DND-41 (cell line): ENCODE results near the gene WDR73.

Experiments used
- ATAC-seq: fragments of 200-7000 bp; cut with Tn5 transposase; 3 replicates; pipeline ENCODE4 v1.9.1; 2021; ENCODE audit warnings: low read depth; ENCODE audit not compliant: insufficient read depth
- DNase-seq: peaks from one replicate; pipeline ENCODE4 v3.0.0-alpha.2; 2020
- H2AFZ ChIP-seq: 2 replicates; pipeline ENCODE4 v1.6.0; 2012; ENCODE audit warnings: low read depth, low read length
- H3K27ac ChIP-seq: 2 replicates; pipeline ENCODE4 v1.5.1; 2012; ENCODE audit warnings: low read length, inconsistent platforms
- H3K27me3 ChIP-seq: fragments of 200-600 bp; sonication (generic); 2 replicates; pipeline ENCODE4 v1.6.0; 2012; ENCODE audit warnings: low read length, mild to moderate bottlenecking, inconsistent platforms; ENCODE audit not compliant: insufficient read depth, poor library complexity
- H3K36me3 ChIP-seq: 2 replicates; pipeline ENCODE4 v1.5.1; 2012; ENCODE audit warnings: low read length, inconsistent platforms; ENCODE audit not compliant: insufficient read depth
- H3K4me1 ChIP-seq: 2 replicates; pipeline ENCODE4 v1.5.1; 2012; ENCODE audit warnings: mild to moderate bottlenecking, low read length; ENCODE audit not compliant: insufficient read depth
- H3K4me2 ChIP-seq: 2 replicates; pipeline ENCODE4 v1.6.0; 2012; ENCODE audit warnings: mild to moderate bottlenecking, moderate library complexity, low read length, inconsistent platforms; ENCODE audit not compliant: insufficient read depth
- H3K4me3 ChIP-seq, 2 experiments: fragments of 200-600 bp in 1 of 2; shearing (Covaris generic) in 1 of 2; 2 replicates each; pipeline ENCODE4 v1.5.1; 2012 to 2016; ENCODE audit warnings: inconsistent platforms in 2 of 2, low read length in 2 of 2, mild to moderate bottlenecking in 2 of 2, low read depth in 1 of 2, moderate library complexity in 1 of 2
- H3K79me2 ChIP-seq: 2 replicates; pipeline ENCODE4 v1.6.0; 2012; ENCODE audit warnings: low read length, inconsistent platforms; ENCODE audit not compliant: insufficient read depth
- H3K9ac ChIP-seq: 2 replicates; pipeline ENCODE4 v1.6.0; 2012; ENCODE audit warnings: low read depth, mild to moderate bottlenecking, inconsistent platforms, low read length, moderate library complexity
- H3K9me3 ChIP-seq: 2 replicates; pipeline ENCODE4 v1.5.1; 2012; ENCODE audit warnings: low read length, moderate library complexity, mild to moderate bottlenecking, inconsistent platforms; ENCODE audit not compliant: insufficient read depth, severe bottlenecking
- H4K20me1 ChIP-seq: 2 replicates; pipeline ENCODE4 v1.6.0; 2012; ENCODE audit warnings: low read length; ENCODE audit not compliant: insufficient read depth
- CTCF ChIP-seq: IDR thresholded peaks from 2 replicates; pipeline ENCODE4 v1.5.1; 2012; ENCODE audit warnings: borderline replicate concordance, low read length, moderate library complexity, mild to moderate bottlenecking; ENCODE audit not compliant: poor library complexity, severe bottlenecking; ENCODE audit errors: extremely low read depth
- EZH2 ChIP-seq: IDR thresholded peaks from 3 replicates; pipeline ENCODE4 v1.6.1; 2012; ENCODE audit warnings: borderline replicate concordance, low read depth, mild to moderate bottlenecking, moderate library complexity, low read length, inconsistent platforms; ENCODE audit not compliant: severe bottlenecking

WDR73 gene

GRCh38 chr15:84668221-84668982 lies 14.3 kb upstream of the WDR73 start:
- Histone ChIP-seq H3K9ac (no peak overlapping the region), H4K20me1 (no peaks in the 10 kb centered on the region), H3K4me2 (no peak overlapping the region), H3K9me3 (no peaks in the 10 kb centered on the region), H3K27ac (no peak overlapping the region), H3K27me3 (no peaks in the 10 kb centered on the region), H3K36me3 (peaks cover 48% of the 10 kb centered on the region), H3K79me2 (no peaks in the 10 kb centered on the region), H3K4me3 (no peak overlapping the region), H3K4me1 (no peaks in the 10 kb centered on the region), H2AFZ (no peak overlapping the region)
- DNase-seq (no peak), ATAC-seq (no peak)
- TF ChIP-seq EZH2 (no peak), CTCF (no peak)

DNA sequence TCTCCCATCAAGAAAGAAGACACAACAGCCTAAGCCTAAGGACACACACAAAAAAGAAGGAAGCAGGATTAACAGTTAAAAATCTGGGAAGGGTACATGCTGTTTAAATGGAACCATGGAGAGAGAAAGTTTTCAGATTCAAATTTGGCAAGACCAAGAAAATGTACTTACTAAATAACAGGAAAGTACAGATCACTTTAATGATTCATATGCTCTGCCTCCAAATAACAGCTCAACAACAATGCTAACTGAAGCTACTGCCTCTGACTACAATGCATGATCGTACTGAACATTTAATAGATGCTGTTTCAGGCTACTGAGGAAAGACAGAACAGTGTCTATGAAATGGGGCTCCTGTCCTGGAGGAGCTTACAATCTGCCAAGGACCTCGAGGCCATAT lies 12.3 kb upstream of the WDR73 start:
- H3K4me2 ChIP-seq: no peak overlapping the region
- DNase-seq: no peak
- no peak overlapping the region for H2AFZ ChIP-seq
- H3K27ac ChIP-seq: no peak overlapping the region
- TF ChIP-seq EZH2 (no peak), CTCF (no peak)
- peaks cover 48% of the 10 kb centered on the region for H3K36me3 ChIP-seq
- no peak overlapping the region for H3K9ac ChIP-seq
- no peak overlapping the region for H3K4me3 ChIP-seq
- no peaks in the 10 kb centered on the region for H3K27me3 ChIP-seq
- H4K20me1 ChIP-seq: no peaks in the 10 kb centered on the region
- no peaks in the 10 kb centered on the region for H3K79me2 ChIP-seq
- H3K9me3 ChIP-seq: no peaks in the 10 kb centered on the region
- no peak for ATAC-seq
- no peaks in the 10 kb centered on the region for H3K4me1 ChIP-seq

- Histone ChIP-seq H4K20me1 (no peaks in the 10 kb centered on the region; the same call in 1 of the 2 replicates), H3K9ac (no peak overlapping the region), H3K36me3 (peaks cover 7% of the 10 kb centered on the region), H3K4me1 (peaks cover 26% of the 10 kb centered on the region), H3K4me3 (no peak overlapping the region), H3K27ac (no peak overlapping the region), H3K4me2 (no peak overlapping the region), H2AFZ (no peak overlapping the region), H3K27me3 (no peaks in the 10 kb centered on the region), H3K79me2 (no peaks in the 10 kb centered on the region), H3K9me3 (no peaks in the 10 kb centered on the region)
- DNase-seq (no peak), ATAC-seq (no peak)
- TF ChIP-seq CTCF: no peak
- TF ChIP-seq EZH2: no peak
These were observed 6.9 kb upstream of the WDR73 start for GRCh38 chr15:84661001-84661400.
